Keratinocyte (primary cell): ENCODE measurements around the gene PDF. TPM values are rescaled to one million over a fixed set of nuclear protein-coding genes. Genes with fewer than 3 reads are reported as not detected.

Source experiments
- DNase-seq: peaks from one replicate; pipeline ENCODE4 v3.0.0-alpha.2; 2011; ENCODE audit warnings: low read depth, missing footprints, low spot score
- FAIRE-seq: peaks from 2 replicates; lab custom pipeline; 2011; peaks lifted over from hg19 to GRCh38; lab: Jason Lieb, UNC
- H2AFZ ChIP-seq: 2 replicates; pipeline ENCODE4 v1.6.0; 2012; ENCODE audit warnings: low read length, control low read depth, inconsistent platforms; ENCODE audit not compliant: control insufficient read depth
- H3K27ac ChIP-seq: 2 replicates; pipeline ENCODE4 v1.5.1; 2011; ENCODE audit warnings: low read length; ENCODE audit not compliant: control insufficient read depth, insufficient read depth
- H3K27me3 ChIP-seq: 3 replicates; pipeline ENCODE4 v1.6.0; 2011; ENCODE audit warnings: low read length; ENCODE audit not compliant: control insufficient read depth, insufficient read depth; ENCODE audit errors: extremely low read depth
- H3K36me3 ChIP-seq, 2 experiments: 2 replicates in 1 of 2; 3 replicates in 1 of 2; pipeline ENCODE4 v1.5.1; 2011; ENCODE audit warnings: low read length in 2 of 2, mild to moderate bottlenecking in 1 of 2; ENCODE audit not compliant: control insufficient read depth in 2 of 2, insufficient read depth in 2 of 2; ENCODE audit errors: extremely low read depth in 1 of 2
- H3K4me1 ChIP-seq: 3 replicates; pipeline ENCODE4 v1.5.1; 2011; ENCODE audit warnings: low read length; ENCODE audit not compliant: control insufficient read depth, insufficient read depth; ENCODE audit errors: extremely low read depth
- H3K4me2 ChIP-seq: 3 replicates; pipeline ENCODE4 v1.6.0; 2011; ENCODE audit warnings: low read depth, low read length; ENCODE audit not compliant: control insufficient read depth, insufficient read depth; ENCODE audit errors: extremely low read depth
- H3K4me3 ChIP-seq, 3 experiments: fragments of 200-600 bp in 1 of 3; sonication (generic) in 1 of 3; 2 replicates in 2 of 3; 3 replicates in 1 of 3; pipeline ENCODE4 v1.5.1; 2011 to 2016; ENCODE audit warnings: low read length in 3 of 3, mild to moderate bottlenecking in 3 of 3, control low read depth in 2 of 3, inconsistent platforms in 1 of 3, low read depth in 1 of 3, mixed read lengths in 1 of 3, mixed run types in 1 of 3, moderate library complexity in 1 of 3; ENCODE audit not compliant: control insufficient read depth in 2 of 3, insufficient read depth in 2 of 3; ENCODE audit errors: extremely low read depth in 1 of 3
- H3K79me2 ChIP-seq: 2 replicates; pipeline ENCODE4 v1.6.0; 2012; ENCODE audit warnings: low read length; ENCODE audit not compliant: control insufficient read depth, insufficient read depth
- H3K9ac ChIP-seq: 3 replicates; pipeline ENCODE4 v1.6.0; 2011; ENCODE audit warnings: low read length; ENCODE audit not compliant: control insufficient read depth, insufficient read depth; ENCODE audit errors: extremely low read depth
- H3K9me1 ChIP-seq: 3 replicates; pipeline ENCODE4 v1.6.0; 2011; ENCODE audit warnings: low read length; ENCODE audit not compliant: control insufficient read depth, insufficient read depth; ENCODE audit errors: extremely low read depth
- H3K9me3 ChIP-seq: 2 replicates; pipeline ENCODE4 v1.5.1; 2012; ENCODE audit warnings: low read depth, low read length; ENCODE audit not compliant: control insufficient read depth
- H4K20me1 ChIP-seq: 3 replicates; pipeline ENCODE4 v1.6.0; 2011; ENCODE audit warnings: low read length; ENCODE audit not compliant: control insufficient read depth, insufficient read depth; ENCODE audit errors: extremely low read depth
- CTCF ChIP-seq, 3 experiments: IDR thresholded peaks in 1 of 3; conservative IDR thresholded peaks in 1 of 3; optimal IDR thresholded peaks in 1 of 3; 2 replicates in 2 of 3; 3 replicates in 1 of 3; pipeline versions ENCODE3 to v1.5.1; 2011; ENCODE audit warnings: low read length in 3 of 3, mild to moderate bottlenecking in 3 of 3, moderate library complexity in 2 of 3, control low read depth in 1 of 3, inconsistent platforms in 1 of 3; ENCODE audit not compliant: insufficient read depth in 2 of 3; ENCODE audit errors: extremely low read depth in 1 of 3
- EZH2 ChIP-seq: IDR thresholded peaks from one replicate; pipeline ENCODE4 v1.6.1; 2012; ENCODE audit warnings: inconsistent platforms, mild to moderate bottlenecking, low read length, moderate library complexity
- dilution Hi-C: fragments of 300-500 bp; cut with MboI; formaldehyde crosslinking; loops from one replicate; pipeline ENCODE4 v1.7.0; 2020; ENCODE audit warnings: low sequenced_read_pairs; ENCODE audit not compliant: extremely low pct_ligation_motif_present
- polyA plus RNA-seq, 5 experiments: library from polyadenylated mRNA; depleted of rRNA in 3 of 5; stranded (reverse) in 3 of 5; stranded (forward) in 1 of 5; unstranded in 1 of 5; fragments of >200 nt; gene quantifications; 1 replicate in 1 of 5; 2 replicates in 3 of 5; 3 replicates in 1 of 5; pipeline versions ENCODE4 v1.2.1 to v1.2.3, GENCODE V29; 2011 to 2012; ENCODE audit warnings: missing spikeins in 2 of 5, low read depth in 1 of 5, low replicate concordance in 1 of 5

The PDF gene
- polyA plus RNA-seq, 1 donor (not counting 4 experiments of a cell fraction or from before 2014, with no cell fraction given), result 3.0 TPM

- no peak overlapping the region for H3K4me2 ChIP-seq
- H3K27me3 ChIP-seq, result no peaks in the 10 kb centered on the region
- H3K4me1 ChIP-seq, result peaks cover 3% of the 10 kb centered on the region
- no peak overlapping the region for H2AFZ ChIP-seq
- no peak overlapping the region for H3K27ac ChIP-seq
- no peak for FAIRE-seq
- TF ChIP-seq CTCF (optimal IDR thresholded peaks at IDR 0.05 in 1 of 3, IDR thresholded peaks at IDR 0.05 in 1 of 3, conservative IDR thresholded peaks at IDR 0.05 in 1 of 3; ENCODE audit: extremely low read depth in 1 of 3, insufficient read depth in 2 of 3, low read length in 3 of 3), result no peak
- no peak for TF ChIP-seq EZH2
- H3K9me3 ChIP-seq, result no peaks in the 10 kb centered on the region
- peaks cover 62% of the 10 kb centered on the region for H3K79me2 ChIP-seq
- no peak overlapping the region for H3K4me3 ChIP-seq
- DNase-seq, result no peak
- H4K20me1 ChIP-seq, result peaks cover 10% of the 10 kb centered on the region
- dilution Hi-C loops, result no loop called here
- H3K9me1 ChIP-seq, result no peaks in the 10 kb centered on the region
- H3K36me3 ChIP-seq, result peaks cover 51 to 68% of the 10 kb centered on the region in 2 experiments
- no peak overlapping the region for H3K9ac ChIP-seq
These were observed 7.0 kb downstream of the PDF start for GRCh38 chr16:69323415-69323814.

- peaks cover 10% of the 10 kb centered on the region for H4K20me1 ChIP-seq
- no peak for TF ChIP-seq EZH2
- no peak for TF ChIP-seq CTCF (optimal IDR thresholded peaks at IDR 0.05 in 1 of 3, IDR thresholded peaks at IDR 0.05 in 1 of 3, conservative IDR thresholded peaks at IDR 0.05 in 1 of 3; ENCODE audit: extremely low read depth in 1 of 3, insufficient read depth in 2 of 3, low read length in 3 of 3)
- no peaks in the 10 kb centered on the region for H3K9me1 ChIP-seq
- H3K36me3 ChIP-seq, result peaks cover 54 to 68% of the 10 kb centered on the region in 2 experiments
- peaks cover 53% of the 10 kb centered on the region for H3K79me2 ChIP-seq
- DNase-seq (no peak), FAIRE-seq (no peak)
- H3K4me3 ChIP-seq, result no peak overlapping the region
- no peaks in the 10 kb centered on the region for H3K4me1 ChIP-seq
- H3K27ac ChIP-seq, result no peak overlapping the region
- dilution Hi-C loops, result no loop called here
- H3K9ac ChIP-seq, result no peak overlapping the region
- no peaks in the 10 kb centered on the region for H3K27me3 ChIP-seq
- H3K4me2 ChIP-seq, result no peak overlapping the region
- no peak overlapping the region for H2AFZ ChIP-seq
- no peaks in the 10 kb centered on the region for H3K9me3 ChIP-seq
These were observed 8.0 kb downstream of the PDF start for GRCh38 chr16:69322343-69322742.
